Natural killer cell (primary cell): ENCODE results near the gene AKAP11. TPM values are rescaled to one million over a fixed set of nuclear protein-coding genes. Genes with fewer than 3 reads are reported as not detected.

Experiments used
- ATAC-seq, 3 donors: fragments of 150-1000 bp in 2 of 3; fragments of 200-7000 bp in 1 of 3; cut with Tn5 transposase; 1 replicate in 1 of 3; 2 replicates in 2 of 3; pipeline ENCODE4 v1.10.0; 2021; ENCODE audit warnings: mild to moderate bottlenecking in 2 of 3, moderate library complexity in 2 of 3
- DNase-seq, 2 donors: peaks; one replicate each; pipeline versions ENCODE4 v3.0.0 to v3.0.0-alpha.2; 2013 to 2021; ENCODE audit warnings: mixed read lengths in 1 of 2
- H3K27ac ChIP-seq: one replicate; pipeline ENCODE4 v1.5.1; 2013; ENCODE audit warnings: mild to moderate bottlenecking, low read length
- H3K27me3 ChIP-seq: one replicate; pipeline ENCODE4 v1.6.1; 2013; ENCODE audit warnings: low read length; ENCODE audit not compliant: control insufficient read depth, insufficient read depth
- H3K36me3 ChIP-seq: one replicate; pipeline ENCODE4 v1.6.1; 2013; ENCODE audit warnings: low read length; ENCODE audit not compliant: control insufficient read depth, insufficient read depth
- H3K4me1 ChIP-seq: one replicate; pipeline ENCODE4 v1.6.1; 2013; ENCODE audit warnings: low read length; ENCODE audit not compliant: control insufficient read depth, insufficient read depth
- H3K4me3 ChIP-seq: one replicate; pipeline ENCODE4 v1.5.1; 2013; ENCODE audit warnings: low read length
- H3K9me3 ChIP-seq: one replicate; pipeline ENCODE4 v1.6.1; 2013; ENCODE audit warnings: low read length; ENCODE audit not compliant: control insufficient read depth, insufficient read depth
- H3K27ac Mint-ChIP-seq, 2 donors: one replicate each; pipeline ENCODE4 v1.8.0; 2022; ENCODE audit warnings: mild to moderate bottlenecking in 2 of 2, mixed read lengths in 2 of 2, moderate library complexity in 1 of 2
- H3K27me3 Mint-ChIP-seq, 2 donors: one replicate each; pipeline ENCODE4 v1.8.0; 2022; ENCODE audit warnings: low read depth in 2 of 2, mixed read lengths in 2 of 2
- H3K36me3 Mint-ChIP-seq: one replicate; pipeline ENCODE4 v1.8.0; 2022; ENCODE audit warnings: mixed read lengths
- H3K4me1 Mint-ChIP-seq, 2 donors: one replicate each; pipeline ENCODE4 v1.8.0; 2022; ENCODE audit warnings: mixed read lengths in 2 of 2
- H3K4me3 Mint-ChIP-seq: one replicate; pipeline ENCODE4 v1.8.0; 2022; ENCODE audit warnings: mild to moderate bottlenecking, moderate library complexity, mixed read lengths
- H3K9me3 Mint-ChIP-seq, 2 donors: one replicate each; pipeline ENCODE4 v1.8.0; 2022; ENCODE audit warnings: mixed read lengths in 2 of 2
- CTCF ChIP-seq: fragments of 200-600 bp; IDR thresholded peaks from one replicate; pipeline ENCODE4 v1.8.0; 2022; ENCODE audit warnings: antibody characterized with exemption
- whole genome bisulfite sequencing: methylation state at CpG from one replicate; pipeline ENCODE4 v1.1.7; 2013; ENCODE audit warnings: missing lambda C conversion rate; ENCODE audit not compliant: insufficient coverage; 5-methylcytosine and 5-hydroxymethylcytosine counted together
- intact Hi-C: fragments of 100-400 bp; cut with micrococcal nuclease; formaldehyde crosslinking; loops from one replicate; pipeline ENCODE4 v1.14.2; 2022
- total RNA-seq, 4 donors: library from RNA; stranded (reverse); fragments of 120-200 nt in 1 of 4; gene quantifications; one replicate each; pipeline versions ENCODE4 v1.2.3 to v1.2.4, GENCODE V29; 2013 to 2022

Gene AKAP11
- total RNA-seq, 3 donors from 2014 or later (not counting 1 experiment from before 2014, with no cell fraction given) = 23.6 to 31.9 (median 26.8) TPM

- Mint-ChIP-seq H3K4me3 (peak overlapping the region; percentile 49), H3K27me3 (no peaks in the 10 kb centered on the region), H3K4me1 (peaks cover 20 to 24% of the 10 kb centered on the region in 2 donors), H3K36me3 (no peaks in the 10 kb centered on the region), H3K27ac (peak overlapping the region; percentile 74 to 82), H3K9me3 (no peaks in the 10 kb centered on the region)
- no peak for TF ChIP-seq CTCF
- peaks cover 7% of the 10 kb centered on the region for H3K4me1 ChIP-seq
- no peaks in the 10 kb centered on the region for H3K27me3 ChIP-seq
- H3K27ac ChIP-seq = no peak overlapping the region
- no peaks in the 10 kb centered on the region for H3K36me3 ChIP-seq
- DNase-seq (no peak), ATAC-seq (no peak)
- intact Hi-C loops = no loop called here
- no peaks in the 10 kb centered on the region for H3K9me3 ChIP-seq
- H3K4me3 ChIP-seq = no peak overlapping the region
Observed at GRCh38 chr13:42329239-42329638, 57.3 kb downstream of the AKAP11 start.

- Mint-ChIP-seq H3K27me3 (no peaks in the 10 kb centered on the region), H3K9me3 (no peaks in the 10 kb centered on the region), H3K36me3 (no peaks in the 10 kb centered on the region), H3K4me3 (no peak overlapping the region), H3K4me1 (peaks cover 20 to 27% of the 10 kb centered on the region in 2 donors), H3K27ac (peak overlapping the region in 1 of 2 donors; percentile 74)
- no peak overlapping the region for H3K4me3 ChIP-seq
- no peaks in the 10 kb centered on the region for H3K27me3 ChIP-seq
- intact Hi-C loops = no loop called here
- H3K9me3 ChIP-seq = no peaks in the 10 kb centered on the region
- H3K36me3 ChIP-seq = no peaks in the 10 kb centered on the region
- DNase-seq (no peak), ATAC-seq (no peak)
- H3K27ac ChIP-seq = no peak overlapping the region
- peaks cover 10% of the 10 kb centered on the region for H3K4me1 ChIP-seq
- TF ChIP-seq CTCF = no peak
Observed at GRCh38 chr13:42331009-42331408, 59.1 kb downstream of the AKAP11 start.

- H3K27me3 Mint-ChIP-seq = no peaks in the 10 kb centered on the region
Observed at GRCh38 chr13:42333613-42334328, 61.8 kb downstream of the AKAP11 start.

More at GRCh38 chr13:42333613-42334328, 61.8 kb downstream of the AKAP11 start:
- Mint-ChIP-seq H3K4me1 (peaks cover 16 to 24% of the 10 kb centered on the region in 2 donors), H3K36me3 (no peaks in the 10 kb centered on the region), H3K27ac (no peak overlapping the region), H3K4me3 (no peak overlapping the region), H3K9me3 (no peaks in the 10 kb centered on the region)
- peak; percentile 30 for TF ChIP-seq CTCF
- no peaks in the 10 kb centered on the region for H3K9me3 ChIP-seq
- H3K27ac ChIP-seq = no peak overlapping the region
- ATAC-seq = peak; percentile 58 to 66 (median 61)
- 80% methylated on average over 12 of the region's 12 CpGs for WGBS
- intact Hi-C loops = no loop called here
- no peak overlapping the region for H3K4me3 ChIP-seq
- no peaks in the 10 kb centered on the region for H3K27me3 ChIP-seq
- no peaks in the 10 kb centered on the region for H3K36me3 ChIP-seq
- peaks cover 10% of the 10 kb centered on the region for H3K4me1 ChIP-seq
- peak in 1 of 2 donors; percentile 53 for DNase-seq
